KOPT-K1 (cell line): ENCODE data around the gene ATN1.

ENCODE experiments used
- H3K27ac ChIP-seq: fragments of 200-600 bp; sonication (generic); 2 replicates; pipeline ENCODE4 v1.5.1; 2016; ENCODE audit warnings: antibody characterized with exemption, mild to moderate bottlenecking, low read depth, low read length; ENCODE audit not compliant: poor library complexity, severe bottlenecking
- H3K36me3 ChIP-seq: fragments of 200-600 bp; sonication (generic); 2 replicates; pipeline ENCODE4 v1.5.1; 2017; ENCODE audit warnings: antibody characterized with exemption, mild to moderate bottlenecking, low read length, moderate library complexity; ENCODE audit not compliant: insufficient read depth
- H3K9me3 ChIP-seq: fragments of 200-600 bp; sonication (generic); 2 replicates; pipeline ENCODE4 v1.5.1; 2017; ENCODE audit warnings: antibody characterized with exemption, low read length, mild to moderate bottlenecking; ENCODE audit not compliant: insufficient read depth, poor library complexity, severe bottlenecking

Gene ATN1

DNA sequence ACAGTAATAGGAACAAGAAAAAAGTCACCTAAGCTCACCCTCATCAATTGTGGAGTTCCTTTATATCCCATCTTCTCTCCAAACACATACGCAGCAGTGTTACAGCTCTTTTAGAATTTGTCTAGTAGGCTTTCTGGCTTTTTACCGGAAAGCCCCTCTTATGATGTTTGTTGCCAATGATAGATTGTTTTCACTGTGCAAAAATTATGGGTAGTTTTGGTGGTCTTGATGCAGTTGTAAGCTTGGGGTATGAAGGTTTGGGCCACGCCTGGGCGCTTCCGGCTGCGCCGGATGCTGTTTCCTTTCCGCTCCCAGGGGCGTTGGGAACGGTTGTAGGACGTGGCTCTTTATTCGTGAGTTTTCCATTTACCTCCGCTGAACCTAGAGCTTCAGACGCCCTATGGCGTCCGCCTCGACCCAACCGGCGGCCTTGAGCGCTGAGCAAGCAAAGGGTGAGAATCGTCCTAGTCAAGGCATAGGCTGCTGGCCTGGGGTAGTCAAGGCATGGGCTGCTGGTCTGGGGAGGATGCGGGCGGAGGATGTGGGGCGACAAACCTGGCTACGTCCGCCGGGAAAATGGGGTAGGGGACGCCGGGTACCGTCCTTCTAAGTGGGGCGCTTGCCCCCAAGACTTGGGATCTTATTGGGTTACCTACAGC, 16.1 kb downstream of the ATN1 start, which contains the start of the genes C12orf57 and RNU7-1:
TSS of gene C12orf57 (plus strand) at position 301 of the 659 bp plus-strand sequence. CDS start at position 401, 100 bp downstream.
TSS of gene RNU7-1 (plus strand) at position 95 of the 659 bp plus-strand sequence.
- peak within 1 kb of the TSS; percentile 93 for H3K27ac ChIP-seq
- H3K36me3 ChIP-seq = peaks cover 16% of the 10 kb centered on the region; the same call in 1 of the 2 replicates
- no peaks in the 10 kb centered on the region for H3K9me3 ChIP-seq

DNA sequence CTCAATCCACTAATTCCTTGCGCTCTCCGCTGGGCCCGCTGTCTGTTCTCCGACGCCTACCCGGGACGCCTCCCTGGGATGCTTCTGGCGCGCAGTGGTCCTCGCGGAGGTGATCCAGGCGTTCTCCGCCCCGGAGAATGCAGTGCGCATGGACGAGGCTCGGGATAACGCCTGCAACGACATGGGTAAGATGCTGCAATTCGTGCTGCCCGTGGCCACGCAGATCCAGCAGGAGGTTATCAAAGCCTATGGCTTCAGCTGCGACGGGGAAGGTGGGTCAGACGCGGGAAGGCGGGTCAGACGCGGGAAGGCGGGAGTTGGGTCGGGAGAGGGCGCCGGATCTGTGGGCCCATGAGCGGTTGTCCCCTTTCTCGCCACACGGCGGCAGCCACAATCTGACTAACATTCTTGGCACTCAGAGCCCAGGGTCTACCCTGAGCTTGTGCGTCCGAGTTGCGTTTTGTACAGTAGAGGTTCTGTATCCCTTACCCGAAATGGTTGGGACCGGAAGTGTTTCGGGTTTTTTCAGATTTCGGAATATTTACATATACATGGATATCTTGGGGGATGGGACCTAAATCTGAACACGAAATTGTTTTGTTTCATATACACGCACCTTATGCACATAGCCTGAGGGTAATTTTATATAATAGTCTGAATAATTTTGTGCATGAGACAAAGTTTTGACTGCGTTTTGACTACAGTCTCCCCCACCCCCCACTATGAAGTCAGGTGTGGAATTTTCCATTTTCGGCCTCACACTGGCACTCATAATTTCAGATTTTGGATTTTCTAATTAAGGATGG, 16.8 kb downstream of the ATN1 start:
- Histone ChIP-seq H3K27ac (peak overlapping the region; percentile 93), H3K36me3 (peaks cover 16% of the 10 kb centered on the region; the same call in 1 of the 2 replicates), H3K9me3 (no peaks in the 10 kb centered on the region)

DNA sequence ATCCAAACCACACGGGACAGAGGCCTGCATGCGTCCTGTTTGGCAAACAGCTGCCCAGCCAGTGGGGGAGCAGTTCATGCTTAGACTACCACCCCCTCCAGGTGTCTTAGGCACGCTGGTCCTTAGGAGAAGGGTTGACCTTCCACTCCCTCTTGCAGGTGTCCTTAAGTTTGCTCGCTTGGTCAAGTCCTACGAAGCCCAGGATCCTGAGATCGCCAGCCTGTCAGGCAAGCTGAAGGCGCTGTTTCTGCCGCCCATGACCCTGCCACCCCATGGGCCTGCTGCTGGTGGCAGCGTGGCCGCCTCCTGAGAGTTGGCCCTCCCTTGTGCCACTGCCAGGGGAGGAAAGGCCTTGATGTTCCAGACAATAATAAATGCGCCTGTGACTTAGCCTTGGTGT, 17.9 kb downstream of the ATN1 start:
- H3K9me3 ChIP-seq = no peaks in the 10 kb centered on the region
- peak overlapping the region; percentile 93 for H3K27ac ChIP-seq
- H3K36me3 ChIP-seq = peaks cover 12% of the 10 kb centered on the region; the same call in 1 of the 2 replicates

DNA sequence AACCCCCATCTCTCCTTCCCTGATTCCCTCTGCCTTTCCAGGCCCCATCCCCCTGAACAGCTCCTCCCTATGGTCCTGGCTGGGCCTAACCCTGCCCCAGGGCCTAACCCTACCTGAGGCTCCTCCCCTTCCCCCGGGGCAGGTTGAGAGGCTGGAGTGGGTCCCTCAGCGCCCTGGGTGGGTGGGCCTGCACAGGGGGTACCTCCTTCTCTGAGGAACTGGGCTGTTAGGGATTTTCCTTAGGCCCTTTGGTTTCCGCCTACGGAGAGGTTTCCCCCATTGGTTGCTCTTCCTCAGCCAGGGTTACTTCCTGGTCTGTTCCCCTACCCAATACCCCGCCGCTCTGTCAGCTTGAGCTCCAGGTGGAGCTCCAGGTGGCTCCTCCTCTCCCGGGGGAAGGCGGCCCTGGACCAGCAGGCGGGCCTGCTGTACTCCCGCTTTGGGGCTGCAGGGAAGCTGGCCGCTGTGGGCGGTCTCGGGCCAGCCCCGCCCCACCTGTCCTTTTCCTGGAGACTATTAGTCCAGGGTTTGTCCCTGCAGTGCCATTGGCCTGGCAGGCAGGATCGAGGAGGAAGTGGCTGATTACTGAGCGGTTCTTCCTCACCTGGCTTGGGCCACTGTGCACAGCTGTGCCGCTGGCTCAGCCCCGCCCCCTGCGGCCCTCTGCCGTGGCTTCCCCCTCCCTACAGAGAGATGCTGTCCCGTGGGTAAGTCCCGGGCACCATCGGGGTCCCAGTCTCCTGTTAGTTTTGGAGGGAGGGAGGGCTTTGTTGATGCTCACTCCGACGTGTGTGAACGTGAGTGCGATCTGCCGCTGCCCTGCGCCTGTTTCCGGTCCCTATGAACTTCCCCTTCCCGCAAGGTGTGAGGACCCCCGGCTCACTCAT, 18.5 kb downstream of the ATN1 start:
- H3K27ac ChIP-seq = peak overlapping the region; percentile 93
- peaks cover 6% of the 10 kb centered on the region; the same call in 1 of the 2 replicates for H3K36me3 ChIP-seq
- H3K9me3 ChIP-seq = no peaks in the 10 kb centered on the region

DNA sequence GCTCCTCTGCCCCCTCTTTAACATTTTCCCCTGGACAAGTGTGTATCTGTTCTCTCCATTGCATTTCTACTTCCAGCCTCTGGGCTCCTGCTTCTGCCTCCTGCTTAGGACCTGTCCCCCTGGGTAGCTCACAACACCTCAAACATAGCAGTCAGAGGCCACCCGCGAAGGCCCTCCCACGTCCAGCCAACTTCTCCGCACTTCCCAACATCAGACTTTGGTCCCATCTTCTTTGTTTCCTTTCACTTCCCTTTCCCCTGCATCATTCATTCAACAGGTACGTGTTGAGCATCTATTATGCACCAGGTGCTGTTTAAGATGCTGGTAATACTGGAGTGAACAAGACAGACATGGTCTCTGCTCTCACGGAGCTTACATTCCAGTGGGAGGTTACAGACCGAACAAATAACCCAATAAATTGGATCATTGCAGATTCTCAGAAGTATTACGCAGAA, 19.2 kb downstream of the ATN1 start:
- Histone ChIP-seq H3K9me3 (no peaks in the 10 kb centered on the region), H3K36me3 (no peaks in the 10 kb centered on the region), H3K27ac (no peak overlapping the region)

DNA sequence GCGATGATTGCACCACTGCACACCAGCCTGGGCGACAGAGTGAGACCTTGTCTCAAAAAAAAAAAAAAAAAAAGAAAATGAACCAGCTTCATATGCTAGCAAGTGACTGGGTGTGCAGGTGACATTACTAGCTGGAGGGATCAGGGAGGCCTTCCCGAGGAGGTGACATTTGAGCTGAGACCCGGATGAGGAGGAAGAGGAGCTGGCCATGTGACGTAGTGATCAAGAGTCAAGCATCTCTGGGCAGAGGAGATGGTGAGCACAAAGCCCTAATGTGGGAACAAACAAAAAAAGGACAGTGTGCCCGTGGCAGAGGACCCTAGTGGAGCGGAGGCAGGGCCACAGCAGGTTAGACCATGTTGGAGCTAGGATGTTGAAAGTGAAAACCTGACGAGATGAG, 19.9 kb downstream of the ATN1 start:
- Histone ChIP-seq H3K36me3 (no peaks in the 10 kb centered on the region), H3K27ac (no peak overlapping the region), H3K9me3 (no peaks in the 10 kb centered on the region)

DNA sequence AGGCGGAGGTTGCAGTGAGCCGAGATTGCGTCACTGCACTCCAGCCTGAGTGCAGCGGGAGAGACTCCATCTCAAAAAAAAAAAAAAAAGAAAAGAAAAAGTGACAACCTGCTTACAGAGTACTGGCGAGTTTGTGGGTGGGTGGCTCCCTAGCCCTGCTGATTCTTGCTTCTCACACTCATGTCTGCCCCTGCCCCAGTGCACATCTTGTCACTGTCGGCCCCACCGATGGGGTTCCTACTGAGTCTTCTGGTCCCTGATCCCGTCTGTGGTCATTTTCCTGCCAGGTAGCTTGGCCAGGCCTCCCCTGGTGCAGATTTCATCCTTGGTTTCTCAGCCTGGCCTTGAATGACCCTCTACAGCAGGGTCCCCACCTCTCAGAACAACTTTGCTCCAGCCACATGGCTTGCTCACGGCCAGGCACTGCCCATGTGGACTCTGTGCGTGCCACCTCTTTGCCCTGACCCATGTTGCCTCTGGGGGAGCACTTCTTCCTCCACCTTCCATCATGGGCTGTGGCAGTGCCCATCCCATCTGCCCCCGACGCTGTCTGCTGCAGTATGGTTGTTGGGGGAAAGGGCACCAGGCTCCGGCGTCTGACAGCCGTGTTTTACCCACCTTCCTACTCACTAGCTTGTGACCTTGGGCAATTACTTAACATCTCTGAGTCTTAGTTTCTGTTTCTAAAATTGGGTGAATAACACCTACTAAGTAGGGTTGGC, 21.3 kb downstream of the ATN1 start:
- peak overlapping the region; percentile 15 for H3K27ac ChIP-seq
- no peaks in the 10 kb centered on the region for H3K9me3 ChIP-seq
- H3K36me3 ChIP-seq = no peaks in the 10 kb centered on the region

DNA sequence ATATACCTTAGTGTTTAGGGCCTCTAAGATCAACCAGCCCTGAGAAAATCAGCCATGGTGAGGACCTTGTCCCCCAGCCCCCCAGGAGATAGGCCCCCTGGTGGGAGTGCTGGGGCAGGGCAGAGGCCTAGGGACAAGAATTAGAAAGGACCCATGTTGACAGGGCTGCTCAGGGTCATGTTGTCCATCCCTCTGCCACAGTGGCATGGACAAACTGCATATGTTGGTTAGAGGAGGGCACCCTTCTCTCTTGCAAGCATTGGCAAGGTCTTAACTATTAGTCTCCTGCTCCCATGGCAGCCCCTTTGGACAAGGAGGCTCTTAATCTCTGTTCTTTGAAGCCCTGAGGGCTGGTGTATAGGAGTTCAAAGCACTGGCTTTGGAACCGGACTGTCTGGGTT, 22.6 kb downstream of the ATN1 start:
- H3K36me3 ChIP-seq = peaks cover 12% of the 10 kb centered on the region

DNA sequence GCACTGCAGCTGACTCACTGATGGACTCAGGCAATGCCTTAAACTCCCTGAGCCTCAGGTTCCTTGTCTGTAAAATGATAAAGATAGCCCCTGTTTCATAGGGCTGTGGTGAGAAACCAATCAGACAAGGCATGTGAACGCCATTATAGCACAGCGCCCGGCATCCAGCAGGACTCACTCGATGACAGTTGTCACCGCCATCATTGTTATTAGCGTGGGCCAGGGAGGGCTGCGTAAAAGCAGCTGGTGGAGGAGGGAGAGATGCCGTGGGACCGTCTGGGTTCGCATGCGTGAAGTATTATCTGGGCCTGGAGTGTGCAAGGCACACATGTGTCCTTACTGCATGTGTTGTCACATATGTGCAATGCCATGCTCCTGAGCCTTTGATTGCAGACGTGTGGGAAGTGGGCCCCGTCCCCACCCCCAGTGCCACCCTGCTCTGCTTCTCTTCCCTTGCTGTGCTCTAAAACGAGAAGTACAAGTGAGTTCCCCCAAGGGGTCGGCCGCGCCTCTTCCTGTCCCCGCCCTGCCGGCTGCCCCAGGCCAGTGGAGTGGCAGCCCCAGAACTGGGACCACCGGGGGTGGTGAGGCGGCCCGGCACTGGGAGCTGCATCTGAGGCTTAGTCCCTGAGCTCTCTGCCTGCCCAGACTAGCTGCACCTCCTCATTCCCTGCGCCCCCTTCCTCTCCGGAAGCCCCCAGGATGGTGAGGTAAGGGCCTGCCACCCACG, 23.2 kb downstream of the ATN1 start, which contains the start of gene PTPN6:
TSS of gene PTPN6 (plus strand) at position 546 of the 730 bp plus-strand sequence. CDS start at position 703, 157 bp downstream.
- no peaks in the 10 kb centered on the region for H3K9me3 ChIP-seq
- peak within 1 kb of the TSS; percentile 97 for H3K27ac ChIP-seq
- peaks cover 17% of the 10 kb centered on the region for H3K36me3 ChIP-seq

More for the DNA sequence above, 22.6 kb downstream of the ATN1 start:
- Histone ChIP-seq H3K9me3 (no peaks in the 10 kb centered on the region), H3K27ac (peak overlapping the region; percentile 97)

DNA sequence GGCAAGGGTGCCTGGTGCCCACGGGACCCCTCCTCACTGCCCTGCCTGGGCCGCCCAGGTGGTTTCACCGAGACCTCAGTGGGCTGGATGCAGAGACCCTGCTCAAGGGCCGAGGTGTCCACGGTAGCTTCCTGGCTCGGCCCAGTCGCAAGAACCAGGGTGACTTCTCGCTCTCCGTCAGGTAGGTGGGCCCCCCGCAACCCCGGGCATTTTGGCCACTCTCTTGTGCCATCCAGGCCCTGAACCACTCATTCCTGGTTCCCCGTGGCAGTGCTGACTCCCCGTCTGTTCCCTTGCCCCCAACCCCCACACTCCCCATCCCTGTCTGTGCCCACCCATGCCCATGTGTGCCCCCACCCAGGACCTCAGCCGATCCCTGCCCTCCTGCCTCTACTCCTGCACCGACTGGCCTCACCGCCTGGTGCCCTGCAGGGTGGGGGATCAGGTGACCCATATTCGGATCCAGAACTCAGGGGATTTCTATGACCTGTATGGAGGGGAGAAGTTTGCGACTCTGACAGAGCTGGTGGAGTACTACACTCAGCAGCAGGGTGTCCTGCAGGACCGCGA, 23.9 kb downstream of the ATN1 start:
- peak overlapping the region; percentile 97 for H3K27ac ChIP-seq
- no peaks in the 10 kb centered on the region for H3K9me3 ChIP-seq
- H3K36me3 ChIP-seq = peaks cover 24% of the 10 kb centered on the region

DNA sequence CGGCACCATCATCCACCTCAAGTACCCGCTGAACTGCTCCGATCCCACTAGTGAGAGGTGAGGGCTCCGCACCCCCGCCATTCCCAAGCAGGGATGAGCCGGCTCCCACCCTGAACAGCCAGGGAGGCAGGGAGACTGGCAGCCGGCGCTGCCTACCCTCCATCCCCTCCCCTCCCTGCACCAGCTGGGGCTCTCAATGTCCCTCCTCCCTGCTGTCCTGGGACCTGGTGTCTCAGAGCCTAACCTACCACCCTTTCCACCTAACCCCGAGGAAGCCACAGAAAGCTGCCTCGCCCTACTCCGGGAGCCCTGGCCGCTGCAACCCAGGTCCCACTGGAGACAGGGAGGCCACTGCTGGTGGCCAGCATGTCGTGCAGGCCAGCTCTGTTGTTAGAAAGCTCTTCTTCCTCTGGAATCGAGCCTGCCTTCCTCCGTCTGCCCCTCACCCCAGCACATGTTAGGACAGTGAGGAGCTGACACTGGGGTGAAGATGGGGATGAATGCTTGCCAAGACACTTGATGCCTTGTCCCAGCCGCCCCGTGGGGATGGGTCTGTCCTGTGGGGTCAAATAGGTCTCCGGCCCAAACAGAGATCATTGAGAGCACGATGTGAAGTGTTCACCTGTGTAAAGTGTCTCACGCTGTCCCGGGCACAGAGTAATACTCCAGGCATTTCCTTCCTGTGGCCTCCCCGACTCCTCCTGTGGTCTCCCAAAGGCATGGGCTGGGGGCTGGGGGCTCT, 24.5 kb downstream of the ATN1 start:
- Histone ChIP-seq H3K27ac (peak overlapping the region; percentile 97), H3K9me3 (no peaks in the 10 kb centered on the region), H3K36me3 (peaks cover 31% of the 10 kb centered on the region)

DNA sequence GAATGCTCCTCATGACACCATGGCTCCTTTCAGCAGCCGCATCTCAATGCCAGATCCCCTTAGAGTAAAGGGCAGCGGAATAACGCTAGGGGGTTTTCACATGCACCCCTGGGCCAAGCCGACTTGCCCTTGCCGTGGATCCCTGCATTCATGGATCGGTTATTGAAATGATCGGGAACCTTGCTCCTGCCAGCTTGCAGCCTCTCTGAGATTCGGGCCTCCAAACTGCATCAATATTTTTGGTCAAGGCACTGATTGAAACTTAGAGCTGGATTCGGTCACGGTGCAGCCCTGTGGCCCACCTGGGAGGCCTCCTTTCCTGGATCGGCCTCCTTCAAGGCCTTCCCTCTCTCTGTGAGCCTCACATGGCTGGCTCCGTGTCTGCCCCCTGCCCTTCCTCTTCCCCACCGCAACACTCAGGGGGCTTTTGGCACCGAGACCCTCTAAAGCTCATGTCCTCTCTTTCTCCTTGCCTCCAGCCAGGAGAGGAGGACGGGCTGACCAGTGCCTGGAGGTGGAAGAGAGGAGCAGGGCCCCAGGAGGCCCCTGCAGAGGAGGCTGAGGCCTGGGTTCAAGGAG, 25.2 kb downstream of the ATN1 start:
- Histone ChIP-seq H3K9me3 (no peaks in the 10 kb centered on the region), H3K36me3 (peaks cover 37% of the 10 kb centered on the region), H3K27ac (peak overlapping the region; percentile 97)
